ENCODE data around the gene OR9G1. TPM values are rescaled to one million over a fixed set of nuclear protein-coding genes. Genes with fewer than 3 reads are reported as not detected.
"Not testable (repeated sequence)": the region's sequence is repeated elsewhere in the genome, so short reads cannot be mapped to it uniquely, and the experiment has no call there.

The OR9G1 gene, protein sequence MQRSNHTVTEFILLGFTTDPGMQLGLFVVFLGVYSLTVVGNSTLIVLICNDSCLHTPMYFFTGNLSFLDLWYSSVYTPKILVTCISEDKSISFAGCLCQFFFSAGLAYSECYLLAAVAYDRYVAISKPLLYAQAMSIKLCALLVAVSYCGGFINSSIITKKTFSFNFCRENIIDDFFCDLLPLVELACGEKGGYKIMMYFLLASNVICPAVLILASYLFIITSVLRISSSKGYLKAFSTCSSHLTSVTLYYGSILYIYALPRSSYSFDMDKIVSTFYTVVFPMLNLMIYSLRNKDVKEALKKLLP
- total RNA-seq (not detected), polyA plus RNA-seq (not detected)

DNA sequence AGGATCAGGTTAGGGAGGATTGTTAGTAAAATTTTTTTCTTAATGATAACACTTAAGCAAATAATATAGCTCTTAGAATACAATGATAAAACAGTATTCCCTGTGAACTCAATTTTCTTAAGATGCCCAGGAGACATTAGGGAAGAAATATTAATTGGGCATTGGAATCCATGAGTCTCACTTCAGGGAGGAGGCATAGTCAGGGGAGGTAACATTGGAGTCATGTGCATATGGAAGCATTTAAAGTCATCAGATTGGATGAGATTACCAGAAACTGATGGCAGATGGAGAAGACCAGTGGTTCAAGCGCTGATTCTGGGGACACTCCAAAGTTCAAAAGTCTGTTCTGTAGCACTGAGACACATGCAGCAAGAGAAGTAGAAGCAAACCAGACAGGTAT is at the start of gene OR9G1:
TSS of gene OR9G1 (plus strand) at position 301 of the 400 bp plus-strand sequence. CDS start 1,293 bp downstream, outside the sequence.
- no peaks in the 10 kb centered on the region for H3K36me3 ChIP-seq
- no peak for ATAC-seq
- no peak for FAIRE-seq
- intact Hi-C loops (cut with DNase I) = no loop called here
- TF ChIP-seq, protein P1, sequence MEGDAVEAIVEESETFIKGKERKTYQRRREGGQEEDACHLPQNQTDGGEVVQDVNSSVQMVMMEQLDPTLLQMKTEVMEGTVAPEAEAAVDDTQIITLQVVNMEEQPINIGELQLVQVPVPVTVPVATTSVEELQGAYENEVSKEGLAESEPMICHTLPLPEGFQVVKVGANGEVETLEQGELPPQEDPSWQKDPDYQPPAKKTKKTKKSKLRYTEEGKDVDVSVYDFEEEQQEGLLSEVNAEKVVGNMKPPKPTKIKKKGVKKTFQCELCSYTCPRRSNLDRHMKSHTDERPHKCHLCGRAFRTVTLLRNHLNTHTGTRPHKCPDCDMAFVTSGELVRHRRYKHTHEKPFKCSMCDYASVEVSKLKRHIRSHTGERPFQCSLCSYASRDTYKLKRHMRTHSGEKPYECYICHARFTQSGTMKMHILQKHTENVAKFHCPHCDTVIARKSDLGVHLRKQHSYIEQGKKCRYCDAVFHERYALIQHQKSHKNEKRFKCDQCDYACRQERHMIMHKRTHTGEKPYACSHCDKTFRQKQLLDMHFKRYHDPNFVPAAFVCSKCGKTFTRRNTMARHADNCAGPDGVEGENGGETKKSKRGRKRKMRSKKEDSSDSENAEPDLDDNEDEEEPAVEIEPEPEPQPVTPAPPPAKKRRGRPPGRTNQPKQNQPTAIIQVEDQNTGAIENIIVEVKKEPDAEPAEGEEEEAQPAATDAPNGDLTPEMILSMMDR (IDR thresholded peaks at IDR 0.05) = no peak
- no peaks in the 10 kb centered on the region for H3K4me1 ChIP-seq
- no peak for DNase-seq
- no peaks in the 10 kb centered on the region for H3K27me3 ChIP-seq
- H3K9me3 ChIP-seq = no peaks in the 10 kb centered on the region
- WGBS, 2 donors = 85 to 86% methylated on average over 1 of the region's 1 CpG
- H3K27ac ChIP-seq = no peak within 1 kb of the TSS
- H3K4me3 ChIP-seq = no peak within 1 kb of the TSS

GRCh38 chr11:56659755-56660154 is 39.1 kb upstream of the OR9G1 start:
- FAIRE-seq (no peak), DNase-seq (no peak), ATAC-seq (no peak)
- H3K4me1 ChIP-seq = no peaks in the 10 kb centered on the region
- no peaks in the 10 kb centered on the region for H3K9me3 ChIP-seq
- H3K27me3 ChIP-seq = no peaks in the 10 kb centered on the region
- no peak overlapping the region for H3K27ac ChIP-seq
- intact Hi-C loops (cut with DNase I) = no loop called here
- no peaks in the 10 kb centered on the region for H3K36me3 ChIP-seq
- TF ChIP-seq, protein P1 (IDR thresholded peaks at IDR 0.05) = no peak
- whole genome bisulfite sequencing, 2 donors = 27 to 40% methylated on average over 3 of the region's 3 CpGs
- H3K4me3 ChIP-seq = no peak overlapping the region

GRCh38 chr11:56663386-56663785 is 35.5 kb upstream of the OR9G1 start, which contains the start of gene OR5AR1:
OR5AR1 (plus strand) TSS chr11:56663686; CDS start chr11:56663686, 0 bp downstream.
- no peak for ATAC-seq
- TF ChIP-seq, protein P1 (IDR thresholded peaks at IDR 0.05) = no peak
- intact Hi-C loops (cut with DNase I) = no loop called here
- H3K36me3 ChIP-seq = no peaks in the 10 kb centered on the region
- no peaks in the 10 kb centered on the region for H3K9me3 ChIP-seq
- no peak for DNase-seq
- 43 to 59% methylated on average over 2 of the region's 2 CpGs for WGBS, 2 donors
- no peaks in the 10 kb centered on the region for H3K4me1 ChIP-seq
- no peak for FAIRE-seq
- no peaks in the 10 kb centered on the region for H3K27me3 ChIP-seq
- no peak within 1 kb of the TSS for H3K4me3 ChIP-seq
- H3K27ac ChIP-seq = no peak within 1 kb of the TSS

DNA sequence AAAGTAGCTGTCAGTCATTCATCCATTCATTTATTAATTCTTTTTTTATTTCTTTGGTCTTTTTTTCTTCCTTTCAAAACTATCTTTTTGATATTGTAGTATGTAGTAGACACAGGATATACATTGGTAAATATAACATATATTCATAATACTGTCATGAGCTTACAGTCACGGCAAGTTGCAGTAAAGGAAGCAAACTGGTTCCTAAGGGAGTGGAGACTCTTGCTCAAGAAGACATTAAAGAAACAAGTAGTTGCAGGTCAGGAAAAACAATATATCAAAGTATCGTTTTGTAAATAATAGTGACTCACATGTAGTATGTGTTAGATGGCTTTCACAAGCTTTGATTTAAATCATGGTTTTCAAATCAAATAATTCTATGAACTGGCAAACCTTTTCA is 27.9 kb upstream of the OR9G1 start:
- TF ChIP-seq, protein P1 (IDR thresholded peaks at IDR 0.05) = no peak
- H3K4me3 ChIP-seq = no peak overlapping the region
- H3K27ac ChIP-seq = no peak overlapping the region
- FAIRE-seq (no peak), DNase-seq (no peak), ATAC-seq (no peak)
- 63 to 65% methylated on average over 2 of the region's 2 CpGs for WGBS, 2 donors
- no peaks in the 10 kb centered on the region for H3K9me3 ChIP-seq
- intact Hi-C loops (cut with DNase I) = no loop called here
- no peaks in the 10 kb centered on the region for H3K36me3 ChIP-seq
- no peaks in the 10 kb centered on the region for H3K27me3 ChIP-seq
- H3K4me1 ChIP-seq = no peaks in the 10 kb centered on the region

DNA sequence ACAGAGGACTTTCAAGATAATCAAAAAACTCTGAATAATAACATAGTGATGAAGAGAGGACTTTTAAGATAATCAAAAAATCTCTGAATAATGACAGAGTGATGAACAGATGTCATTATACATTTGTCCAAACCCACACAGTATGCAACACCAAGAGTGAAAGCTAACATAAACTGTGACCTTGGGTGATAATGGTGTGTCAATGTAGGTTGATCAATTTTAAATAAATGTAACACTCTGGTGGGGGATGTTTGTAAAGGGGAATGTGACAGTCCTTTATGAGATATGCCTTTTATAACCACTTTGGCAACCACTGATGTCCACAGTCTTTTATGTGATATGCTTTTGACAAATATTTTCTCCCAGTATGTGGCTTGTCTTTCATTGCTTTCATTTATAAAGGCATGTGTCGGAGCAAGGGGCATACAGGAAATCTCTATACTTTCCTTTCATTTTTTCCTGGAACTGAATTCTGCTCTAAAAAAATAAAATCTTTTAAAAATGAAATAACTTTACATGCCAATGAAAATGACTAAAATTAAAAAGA is 10.3 kb upstream of the OR9G1 start:
- Histone ChIP-seq H3K4me3 (no peak overlapping the region), H3K36me3 (no peaks in the 10 kb centered on the region), H3K4me1 (no peaks in the 10 kb centered on the region), H3K9me3 (no peaks in the 10 kb centered on the region), H3K27me3 (no peaks in the 10 kb centered on the region), H3K27ac (no peak overlapping the region)
- FAIRE-seq (no peak), ATAC-seq (no peak), DNase-seq (no peak)
- TF ChIP-seq, protein P1 (IDR thresholded peaks at IDR 0.05) = no peak
- intact Hi-C loops (cut with DNase I) = no loop called here
- WGBS, 2 donors = 53 to 61% methylated on average over 1 of the region's 1 CpG

GRCh38 chr11:56691179-56691578 is 7.7 kb upstream of the OR9G1 start:
- ATAC-seq; H3K27me3 ChIP-seq; H3K4me3 ChIP-seq; FAIRE-seq; H3K9me3 ChIP-seq; intact Hi-C loops (cut with DNase I); DNase-seq; H3K36me3 ChIP-seq; H3K27ac ChIP-seq; H3K4me1 ChIP-seq: not testable (repeated sequence)
- 63 to 82% methylated on average over 3 of the region's 3 CpGs for WGBS, 2 donors

Data from pancreas (tissue), 10 donors.